ENCODE data around the gene FERD3L. TPM values are rescaled to one million over a fixed set of nuclear protein-coding genes. Genes with fewer than 3 reads are reported as not detected.

The FERD3L gene
- total and polyA plus RNA-seq, 2 experiments from 2014 or later, result not detected

DNA sequence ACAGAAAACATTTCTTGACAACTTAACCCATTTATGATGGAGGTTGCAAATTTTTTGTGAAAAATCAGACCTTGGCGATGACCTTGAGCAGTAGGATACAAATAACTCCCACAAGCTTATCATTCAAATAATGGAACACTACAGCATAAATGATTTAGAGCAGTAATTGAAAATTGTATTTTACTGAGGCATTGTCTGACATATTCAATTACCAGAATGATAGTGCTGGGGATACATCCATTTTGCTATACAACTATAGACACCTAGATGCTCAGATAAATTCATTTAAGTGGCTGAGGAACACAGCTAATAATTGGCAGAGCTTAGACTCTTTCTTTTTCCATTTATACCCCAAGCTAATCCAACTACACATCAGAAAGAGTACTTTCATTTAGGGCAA is 46.7 kb downstream of the FERD3L start:
- H3K27ac ChIP-seq, result peak overlapping the region; percentile 97
- no peaks in the 10 kb centered on the region for H4K20me1 ChIP-seq (ENCODE audit: insufficient read depth)
- peak overlapping the region; percentile 88 for H3K4me3 ChIP-seq
- H3K36me3 ChIP-seq (ENCODE audit: low read depth), result no peaks in the 10 kb centered on the region
- peaks cover 87% of the 10 kb centered on the region for H3K79me2 ChIP-seq (ENCODE audit: insufficient read depth)
- H3K9me2 ChIP-seq (ENCODE audit: insufficient read depth), result no peaks in the 10 kb centered on the region
- H3F3A ChIP-seq (ENCODE audit: insufficient read depth), result peaks cover 19% of the 10 kb centered on the region; the same call in 1 of the 2 replicates
- peak overlapping the region; percentile 75 for H2AFZ ChIP-seq
- no peak for DNase-seq
- TF ChIP-seq EZH2 (IDR thresholded peaks at IDR 0.05; ENCODE audit: insufficient read depth, poor library complexity, severe bottlenecking) (no peak), EZH2phosphoT487 (IDR thresholded peaks at IDR 0.05; ENCODE audit: insufficient read depth, low read depth) (no peak)
- WGBS, 2 experiments (ENCODE audit: low coverage in 1 of 2, low lambda C conversion rate in 2 of 2, missing lambda C conversion rate in 2 of 2), result 49 to 63% methylated on average over 1 of the region's 1 CpG
- in situ Hi-C loops (cut with MboI), result no loop called here
- peaks cover 84% of the 10 kb centered on the region for H3K4me1 ChIP-seq (ENCODE audit: insufficient read depth)
- H3K4me2 ChIP-seq (ENCODE audit: unreplicated experiment), result peak overlapping the region; percentile 99
- H3K9ac ChIP-seq, result peak overlapping the region; percentile 95
- no peaks in the 10 kb centered on the region for H3K9me3 ChIP-seq (ENCODE audit: low read depth)
- no peaks in the 10 kb centered on the region for H3K27me3 ChIP-seq (replicated peaks; ENCODE audit: insufficient read depth)

DNA sequence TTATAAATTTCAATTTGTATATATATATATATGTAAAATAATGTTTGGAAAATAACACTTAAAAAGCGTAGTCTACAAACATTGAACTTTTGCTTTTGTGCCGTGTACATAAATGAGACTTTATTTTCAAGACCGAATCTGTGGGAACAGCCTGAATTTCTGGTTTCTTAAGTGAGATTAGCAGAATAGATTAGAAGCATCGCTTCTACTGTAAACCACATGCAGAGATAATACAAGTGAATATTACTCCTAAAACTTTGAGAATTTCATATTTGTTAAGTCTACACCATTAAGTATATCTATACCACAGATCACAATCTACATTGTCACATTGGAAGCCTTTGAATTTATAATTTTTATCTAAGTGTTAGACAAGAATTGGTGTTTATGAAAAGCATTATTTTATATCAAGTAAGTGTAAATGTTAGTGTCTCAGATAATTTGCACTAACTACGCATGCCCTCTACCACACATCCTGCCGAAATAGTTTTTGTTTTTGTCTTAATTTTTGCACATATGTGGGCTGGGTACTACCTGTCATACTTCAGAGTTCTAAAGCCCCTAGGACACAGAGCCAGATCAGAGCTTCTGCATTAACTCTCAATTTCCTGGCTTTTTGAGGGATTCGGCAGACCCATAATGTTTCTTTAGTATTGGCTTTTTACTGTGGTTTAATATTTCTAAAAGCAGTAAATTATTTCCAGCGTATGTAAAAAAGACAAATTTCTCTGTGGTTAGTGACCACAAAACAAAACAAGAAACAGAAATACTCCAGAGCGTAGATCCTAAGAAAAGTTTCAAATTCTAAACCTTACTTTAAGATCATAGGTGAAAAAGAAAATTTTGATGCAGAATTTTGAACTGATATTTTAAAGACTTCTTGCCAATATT is 47.8 kb downstream of the FERD3L start:
- no peaks in the 10 kb centered on the region for H3K9me2 ChIP-seq (ENCODE audit: insufficient read depth)
- no peaks in the 10 kb centered on the region for H3K27me3 ChIP-seq (replicated peaks; ENCODE audit: insufficient read depth)
- peaks cover 74% of the 10 kb centered on the region for H3K4me1 ChIP-seq (ENCODE audit: insufficient read depth)
- TF ChIP-seq EZH2 (IDR thresholded peaks at IDR 0.05; ENCODE audit: insufficient read depth, poor library complexity, severe bottlenecking), result no peak
- TF ChIP-seq EZH2phosphoT487 (IDR thresholded peaks at IDR 0.05; ENCODE audit: insufficient read depth, low read depth), result no peak
- peaks cover 82% of the 10 kb centered on the region for H3K79me2 ChIP-seq (ENCODE audit: insufficient read depth)
- H3K9me3 ChIP-seq (ENCODE audit: low read depth), result no peaks in the 10 kb centered on the region
- no peaks in the 10 kb centered on the region for H4K20me1 ChIP-seq (ENCODE audit: insufficient read depth)
- peak; percentile 39 for DNase-seq
- no peaks in the 10 kb centered on the region for H3K36me3 ChIP-seq (ENCODE audit: low read depth)
- H3K27ac ChIP-seq, result peak overlapping the region; percentile 18
- H3K4me3 ChIP-seq, result peak overlapping the region; percentile 88
- peak overlapping the region; percentile 99 for H3K4me2 ChIP-seq (ENCODE audit: unreplicated experiment)
- H2AFZ ChIP-seq, result peak overlapping the region; percentile 56
- H3K9ac ChIP-seq, result peak overlapping the region; percentile 95
- H3F3A ChIP-seq (ENCODE audit: insufficient read depth), result peaks cover 19% of the 10 kb centered on the region; the same call in 1 of the 2 replicates
- in situ Hi-C loops (cut with MboI), result no loop called here
- WGBS, 2 experiments (ENCODE audit: low coverage in 1 of 2, low lambda C conversion rate in 2 of 2, missing lambda C conversion rate in 2 of 2), result 11 to 14% methylated on average over 9 of the region's 9 CpGs

DNA sequence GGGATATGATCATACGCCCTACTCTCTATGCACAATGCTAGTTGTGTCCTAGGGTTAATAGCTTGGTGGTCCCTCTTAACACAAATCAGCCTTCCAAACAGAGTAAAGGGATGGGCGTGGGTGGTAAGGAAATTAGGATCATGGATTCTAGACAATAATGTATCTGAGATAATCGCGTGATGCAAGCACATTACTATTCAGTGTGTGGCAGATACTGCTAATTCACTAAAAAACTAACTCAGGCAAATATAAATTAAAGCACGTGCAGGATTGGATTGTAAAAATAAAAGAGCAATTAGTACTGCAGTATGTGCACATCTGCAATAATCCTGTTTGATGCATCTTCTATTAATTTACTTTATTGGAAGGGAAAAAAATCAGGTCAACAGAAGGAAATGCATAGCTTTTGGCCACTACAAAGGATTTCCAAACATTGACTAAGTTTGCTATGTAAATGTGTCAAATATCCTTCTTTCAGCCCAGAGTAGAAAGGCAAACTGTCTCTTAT is 49.8 kb downstream of the FERD3L start:
- H3K27ac ChIP-seq, result peak overlapping the region; percentile 10; the same call in 1 of the 2 replicates
- no peak for TF ChIP-seq EZH2 (IDR thresholded peaks at IDR 0.05; ENCODE audit: insufficient read depth, poor library complexity, severe bottlenecking)
- TF ChIP-seq EZH2phosphoT487 (IDR thresholded peaks at IDR 0.05; ENCODE audit: insufficient read depth, low read depth), result no peak
- H3K79me2 ChIP-seq (ENCODE audit: insufficient read depth), result peaks cover 64% of the 10 kb centered on the region
- peaks cover 59% of the 10 kb centered on the region for H3K4me1 ChIP-seq (ENCODE audit: insufficient read depth)
- H3K4me3 ChIP-seq, result 0 out of 2 replicates have a peak overlapping the region, but pooled peaks have one; percentile 88
- H3K27me3 ChIP-seq (replicated peaks; ENCODE audit: insufficient read depth), result no peaks in the 10 kb centered on the region
- peak overlapping the region; percentile 99 for H3K4me2 ChIP-seq (ENCODE audit: unreplicated experiment)
- peak; percentile 54 for DNase-seq
- 0 out of 2 replicates have a peak, but pooled peaks cover 7% of the 10 kb centered on the region for H3F3A ChIP-seq (ENCODE audit: insufficient read depth)
- in situ Hi-C loops (cut with MboI), result no loop called here
- 35 to 46% methylated on average over 5 of the region's 5 CpGs for WGBS, 2 experiments (ENCODE audit: low coverage in 1 of 2, low lambda C conversion rate in 2 of 2, missing lambda C conversion rate in 2 of 2)
- H3K9me3 ChIP-seq (ENCODE audit: low read depth), result no peaks in the 10 kb centered on the region
- H2AFZ ChIP-seq, result no peak overlapping the region
- no peaks in the 10 kb centered on the region for H4K20me1 ChIP-seq (ENCODE audit: insufficient read depth)
- peak overlapping the region; percentile 95 for H3K9ac ChIP-seq
- H3K9me2 ChIP-seq (ENCODE audit: insufficient read depth), result no peaks in the 10 kb centered on the region
- no peaks in the 10 kb centered on the region for H3K36me3 ChIP-seq (ENCODE audit: low read depth)

Other genes starting within 250 kb of the FERD3L start
- 45.7 and 47.8 TPM in 2 replicates for gene TWIST1, start 27.8 kb downstream of the FERD3L start, total RNA-seq (2014; rRNA removed; shearing (Covaris generic))
- gene TWIST1, start 27.8 kb downstream of the FERD3L start, polyA plus RNA-seq (2016; fragmentation: Nextera tagmentation; extraction: Ambion mirVana), result 17.2 and 17.5 TPM in 2 replicates

All from GM23248 (cell line).